OCI-LY1 (cell line): Measurements from ENCODE around the gene SERPINB12.

ENCODE experiments used
- CTCF ChIP-seq: fragments of 200-600 bp; sonication (generic), shearing (Covaris generic); IDR thresholded peaks from 2 replicates; pipeline ENCODE4 v1.5.1; 2017; ENCODE audit warnings: mild to moderate bottlenecking, antibody characterized with exemption, low read length, moderate library complexity, mixed read lengths
- EZH2 ChIP-seq: fragments of 200-600 bp; sonication (generic), shearing (Covaris generic); IDR thresholded peaks from 2 replicates; pipeline ENCODE4 v1.8.0; 2017; ENCODE audit warnings: borderline replicate concordance, mixed run types, mild to moderate bottlenecking, antibody characterized with exemption, low read length, moderate library complexity, mixed read lengths

GRCh38 chr18:63559567-63560491 is 17.7 kb downstream of the SERPINB12 start:
- TF ChIP-seq CTCF (no peak), EZH2 (no peak)
